Ishikawa (cell line): ENCODE results near the gene KCNJ1.

ENCODE experiments used
- CEBPB ChIP-seq: IDR thresholded peaks from 2 replicates; pipeline ENCODE4 v1.6.1; 2012
- CREB1 ChIP-seq: IDR thresholded peaks from 2 replicates; pipeline ENCODE4 v1.6.1; 2012; ENCODE audit warnings: low read depth
- EP300 ChIP-seq: IDR thresholded peaks from 2 replicates; pipeline ENCODE4 v1.6.1; 2012; ENCODE audit warnings: borderline replicate concordance
- FOXM1 ChIP-seq: IDR thresholded peaks from 2 replicates; pipeline ENCODE4 v1.6.1; 2012; ENCODE audit warnings: low read depth, borderline replicate concordance
- RAD21 ChIP-seq: IDR thresholded peaks from 2 replicates; pipeline ENCODE4 v1.6.1; 2012; ENCODE audit warnings: low read depth
- TAF1 ChIP-seq: IDR thresholded peaks from 2 replicates; pipeline ENCODE4 v1.6.1; 2012; ENCODE audit warnings: low read depth, mild to moderate bottlenecking
- TEAD4 ChIP-seq: IDR thresholded peaks from 2 replicates; pipeline ENCODE4 v1.6.1; 2012
- YY1 ChIP-seq: IDR thresholded peaks from 2 replicates; pipeline ENCODE4 v1.6.1; 2012; ENCODE audit warnings: low read depth
- TF ChIP-seq, protein P1 (sequence below): IDR thresholded peaks from 2 replicates; pipeline ENCODE4 v1.6.1; 2012; ENCODE audit warnings: low read depth, mild to moderate bottlenecking
- TF ChIP-seq, protein P2 (sequence below): IDR thresholded peaks from 2 replicates; pipeline ENCODE4 v1.6.1; 2012
- TF ChIP-seq, protein P3 (sequence below): IDR thresholded peaks from 2 replicates; pipeline ENCODE4 v1.6.1; 2012

DNA sequence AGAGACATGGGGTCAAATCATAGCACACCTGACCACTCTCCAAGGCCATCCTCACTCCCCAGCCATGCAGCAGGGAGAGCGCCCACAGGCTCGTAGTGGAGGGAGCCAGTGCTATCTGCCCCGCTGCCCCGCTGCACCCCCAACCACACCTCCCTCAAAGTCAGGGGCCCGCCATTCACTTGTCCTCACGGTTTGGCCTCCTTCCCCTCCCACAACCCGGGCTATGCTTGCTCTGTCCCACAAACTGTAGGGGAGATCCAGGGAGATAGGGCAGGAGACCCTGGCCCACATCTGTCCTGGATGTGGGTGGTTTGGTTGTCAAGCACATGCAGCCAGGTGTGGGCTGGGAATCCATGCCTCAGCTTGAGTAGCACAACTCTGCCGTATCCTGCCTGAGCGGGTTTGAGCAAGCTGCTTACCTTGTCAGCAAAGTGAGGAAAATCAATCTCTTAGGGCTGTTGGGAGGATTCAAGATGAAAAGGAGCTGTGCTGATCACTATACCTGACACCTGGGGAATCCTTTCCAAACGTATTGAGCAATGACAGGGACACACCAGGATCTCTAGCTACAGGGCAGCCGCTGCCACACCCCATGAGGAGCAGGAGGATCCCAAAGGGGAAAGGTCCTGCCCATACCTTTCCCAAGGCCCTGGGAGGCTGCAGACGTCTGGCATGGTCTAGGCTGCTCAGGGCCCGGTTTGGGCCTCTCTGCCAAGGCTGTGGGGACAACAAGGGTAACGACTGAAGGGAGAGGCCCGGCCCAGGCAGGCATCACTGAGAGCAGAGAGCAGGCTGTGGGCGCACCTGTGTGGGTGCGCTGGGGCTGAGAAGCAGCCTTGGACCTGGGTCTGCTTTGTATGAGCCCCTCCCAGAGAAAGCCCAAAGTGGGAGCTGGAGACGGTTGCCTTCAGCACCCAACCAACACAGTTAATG is 47.4 kb upstream of the KCNJ1 start:
- TF ChIP-seq, protein P1, sequence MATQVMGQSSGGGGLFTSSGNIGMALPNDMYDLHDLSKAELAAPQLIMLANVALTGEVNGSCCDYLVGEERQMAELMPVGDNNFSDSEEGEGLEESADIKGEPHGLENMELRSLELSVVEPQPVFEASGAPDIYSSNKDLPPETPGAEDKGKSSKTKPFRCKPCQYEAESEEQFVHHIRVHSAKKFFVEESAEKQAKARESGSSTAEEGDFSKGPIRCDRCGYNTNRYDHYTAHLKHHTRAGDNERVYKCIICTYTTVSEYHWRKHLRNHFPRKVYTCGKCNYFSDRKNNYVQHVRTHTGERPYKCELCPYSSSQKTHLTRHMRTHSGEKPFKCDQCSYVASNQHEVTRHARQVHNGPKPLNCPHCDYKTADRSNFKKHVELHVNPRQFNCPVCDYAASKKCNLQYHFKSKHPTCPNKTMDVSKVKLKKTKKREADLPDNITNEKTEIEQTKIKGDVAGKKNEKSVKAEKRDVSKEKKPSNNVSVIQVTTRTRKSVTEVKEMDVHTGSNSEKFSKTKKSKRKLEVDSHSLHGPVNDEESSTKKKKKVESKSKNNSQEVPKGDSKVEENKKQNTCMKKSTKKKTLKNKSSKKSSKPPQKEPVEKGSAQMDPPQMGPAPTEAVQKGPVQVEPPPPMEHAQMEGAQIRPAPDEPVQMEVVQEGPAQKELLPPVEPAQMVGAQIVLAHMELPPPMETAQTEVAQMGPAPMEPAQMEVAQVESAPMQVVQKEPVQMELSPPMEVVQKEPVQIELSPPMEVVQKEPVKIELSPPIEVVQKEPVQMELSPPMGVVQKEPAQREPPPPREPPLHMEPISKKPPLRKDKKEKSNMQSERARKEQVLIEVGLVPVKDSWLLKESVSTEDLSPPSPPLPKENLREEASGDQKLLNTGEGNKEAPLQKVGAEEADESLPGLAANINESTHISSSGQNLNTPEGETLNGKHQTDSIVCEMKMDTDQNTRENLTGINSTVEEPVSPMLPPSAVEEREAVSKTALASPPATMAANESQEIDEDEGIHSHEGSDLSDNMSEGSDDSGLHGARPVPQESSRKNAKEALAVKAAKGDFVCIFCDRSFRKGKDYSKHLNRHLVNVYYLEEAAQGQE = no peak
- no peak for TF ChIP-seq YY1
- no peak for TF ChIP-seq FOXM1
- TF ChIP-seq EP300 = no peak
- TF ChIP-seq TEAD4 = no peak
- TF ChIP-seq TAF1 = no peak
- TF ChIP-seq, protein P2, sequence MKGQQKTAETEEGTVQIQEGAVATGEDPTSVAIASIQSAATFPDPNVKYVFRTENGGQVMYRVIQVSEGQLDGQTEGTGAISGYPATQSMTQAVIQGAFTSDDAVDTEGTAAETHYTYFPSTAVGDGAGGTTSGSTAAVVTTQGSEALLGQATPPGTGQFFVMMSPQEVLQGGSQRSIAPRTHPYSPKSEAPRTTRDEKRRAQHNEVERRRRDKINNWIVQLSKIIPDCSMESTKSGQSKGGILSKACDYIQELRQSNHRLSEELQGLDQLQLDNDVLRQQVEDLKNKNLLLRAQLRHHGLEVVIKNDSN = no peak
- TF ChIP-seq CEBPB = no peak
- TF ChIP-seq, protein P3, sequence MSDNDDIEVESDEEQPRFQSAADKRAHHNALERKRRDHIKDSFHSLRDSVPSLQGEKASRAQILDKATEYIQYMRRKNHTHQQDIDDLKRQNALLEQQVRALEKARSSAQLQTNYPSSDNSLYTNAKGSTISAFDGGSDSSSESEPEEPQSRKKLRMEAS = no peak
- TF ChIP-seq CREB1 = no peak
- TF ChIP-seq RAD21 = no peak
